ENCODE measurements around the gene HSPBP1.
"Not testable (repeated sequence)": the region's sequence is repeated elsewhere in the genome, so short reads cannot be mapped to it uniquely, and the experiment has no call there.

Gene HSPBP1

DNA sequence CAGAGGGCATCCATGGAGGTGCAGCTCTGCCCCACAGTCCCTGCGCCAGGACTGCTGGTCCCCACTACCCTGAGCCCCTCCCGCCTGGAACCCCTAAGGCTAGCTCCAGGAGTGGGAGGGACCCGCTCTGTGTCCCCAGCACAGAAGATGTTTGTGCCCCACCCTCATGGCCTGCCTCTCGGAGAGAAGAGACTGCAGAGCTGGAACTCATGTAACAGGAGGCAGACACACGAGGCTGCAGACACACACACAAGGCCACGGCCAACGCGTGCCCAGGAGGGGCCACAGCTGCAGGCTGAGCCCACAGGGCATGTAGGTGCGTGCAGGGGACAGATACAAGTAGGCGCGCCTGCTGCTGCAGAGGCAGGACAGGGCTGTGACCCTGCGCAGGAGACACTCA is 40.9 kb downstream of the HSPBP1 start:
- DNase-seq (ENCODE audit: low read depth), result no peak

DNA sequence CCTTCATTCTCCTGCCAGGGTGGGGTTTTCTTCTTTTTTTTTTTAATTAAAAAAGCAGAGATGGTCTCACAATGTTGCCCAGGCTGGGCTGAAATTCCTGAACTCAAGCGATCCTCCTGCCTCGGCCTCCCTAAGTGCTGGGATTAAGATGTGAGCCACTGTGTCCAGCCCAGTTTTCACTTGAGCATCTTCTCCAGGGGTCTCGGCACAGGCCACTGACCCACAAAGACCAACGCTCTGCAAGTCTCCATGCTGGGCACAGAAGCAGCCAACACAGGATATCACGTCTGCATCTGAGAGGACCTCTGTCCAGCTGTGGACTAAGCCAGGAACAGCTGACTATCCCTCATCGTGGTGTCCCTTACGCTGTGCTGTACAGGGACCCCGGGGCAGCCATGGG is 41.9 kb downstream of the HSPBP1 start:
- DNase-seq (ENCODE audit: low read depth), result no peak

DNA sequence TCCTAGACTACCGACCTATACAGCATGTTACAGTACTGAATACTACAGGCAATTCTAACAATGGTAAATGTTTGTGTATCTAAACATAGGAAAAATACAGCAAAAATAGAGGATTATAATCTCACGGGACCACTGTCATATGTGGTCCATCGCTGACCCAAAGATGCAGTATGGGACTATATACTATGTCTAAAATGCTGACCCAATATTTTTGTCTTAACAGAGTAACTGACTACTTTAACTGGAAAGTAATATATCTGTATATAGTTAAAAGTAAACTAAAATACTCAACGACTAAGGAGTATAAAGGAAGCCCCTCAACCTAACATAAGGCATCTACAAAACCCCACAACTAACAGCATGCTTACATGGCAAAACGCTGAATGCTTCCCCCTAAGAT is 46.9 kb downstream of the HSPBP1 start:
- DNase-seq (ENCODE audit: low read depth), result no peak

- no peak for DNase-seq (ENCODE audit: low read depth)
Measured at GRCh38 chr19:55232286-55232602, 47.7 kb downstream of the HSPBP1 start.

DNA sequence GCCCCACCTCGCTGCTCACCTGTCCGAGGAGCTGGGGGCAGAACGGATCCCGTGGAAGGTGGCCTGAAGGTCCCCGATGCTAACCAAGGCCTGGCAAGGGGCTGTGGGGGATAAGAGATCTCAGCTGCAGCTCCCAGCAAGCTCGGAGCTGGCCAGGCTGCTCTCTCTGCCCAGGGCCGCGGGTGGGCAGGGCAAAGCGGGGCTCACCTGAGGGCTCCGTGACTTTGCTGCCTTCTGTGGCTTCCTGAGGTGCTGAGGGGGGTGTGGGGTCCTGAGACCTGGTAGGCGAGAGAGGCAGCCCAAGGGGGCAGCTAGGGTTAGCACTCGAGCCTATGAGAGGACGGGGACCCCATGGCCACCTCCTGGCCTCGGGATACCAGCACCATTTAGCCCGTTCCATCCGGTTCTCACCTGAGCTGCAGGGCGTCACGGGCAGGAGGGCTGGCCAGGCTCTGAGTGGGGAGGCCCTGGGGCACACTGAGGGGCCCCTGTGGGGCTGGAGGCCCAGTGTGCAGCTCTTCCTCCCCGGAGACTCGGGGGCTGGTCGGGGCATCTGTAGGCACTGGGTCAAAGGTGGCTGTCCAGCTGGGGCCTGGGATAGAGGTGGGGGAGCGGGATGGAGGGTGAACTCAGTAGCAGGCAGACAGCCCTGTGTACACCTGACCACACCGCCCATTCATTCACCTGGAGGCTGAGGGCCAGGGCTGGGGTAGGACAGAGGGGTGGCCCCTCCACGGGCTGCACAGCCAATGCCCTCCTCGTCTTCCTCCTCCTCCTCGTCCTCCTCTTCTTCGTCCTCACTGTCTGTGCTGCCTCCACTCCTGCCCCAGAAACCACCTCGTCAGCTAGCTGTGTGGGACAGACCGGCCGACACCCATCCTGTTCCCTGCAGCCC is 48.3 kb downstream of the HSPBP1 start:
- no peak for DNase-seq (ENCODE audit: low read depth)

GRCh38 chr19:55230780-55231179 is 49.1 kb downstream of the HSPBP1 start:
- DNase-seq (ENCODE audit: low read depth), result no peak

DNA sequence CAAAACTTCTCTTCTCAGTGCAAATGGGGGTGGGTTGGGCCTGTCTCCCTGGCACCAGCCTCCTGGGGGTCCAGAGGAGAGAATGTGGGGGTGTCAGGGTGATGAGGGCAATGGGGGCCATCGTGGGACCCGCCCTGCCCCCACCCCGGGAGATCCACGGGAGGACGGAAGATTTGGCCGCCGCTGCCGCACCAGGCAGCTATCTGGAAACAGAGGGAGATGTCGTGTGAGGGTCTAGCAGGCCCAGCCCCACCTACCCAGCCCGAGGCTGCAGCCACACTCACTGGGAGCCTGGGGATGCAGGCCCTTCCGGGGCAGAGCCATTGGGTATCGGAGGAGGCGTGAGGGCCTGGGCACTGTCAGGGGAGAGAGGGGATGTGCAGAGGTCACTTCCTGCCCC is 49.6 kb downstream of the HSPBP1 start:
- no peak for DNase-seq (ENCODE audit: low read depth)

DNA sequence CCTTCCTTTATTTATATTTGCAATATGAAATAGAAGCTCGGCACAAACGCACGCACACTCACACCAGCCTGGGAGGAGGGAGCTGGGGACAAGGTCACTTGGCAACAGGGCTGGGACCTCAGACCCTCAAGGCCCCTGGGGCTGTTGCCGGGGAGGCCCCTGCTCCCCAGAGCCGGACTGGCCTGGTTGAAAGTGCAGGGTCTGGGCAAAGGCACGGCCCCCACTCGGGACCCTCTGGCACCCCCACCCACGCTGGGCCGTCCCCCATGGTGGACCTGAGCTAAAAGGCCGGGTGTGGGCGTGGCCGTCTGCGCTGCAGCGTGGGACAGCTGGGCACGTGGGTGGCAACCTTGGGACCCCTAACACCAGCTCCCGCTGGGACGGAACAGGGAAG is 50.1 kb downstream of the HSPBP1 start:
- DNase-seq (ENCODE audit: low read depth), result no peak

- no peak for DNase-seq (ENCODE audit: low read depth)
Measured at GRCh38 chr19:55229145-55229788, 50.6 kb downstream of the HSPBP1 start.

DNA sequence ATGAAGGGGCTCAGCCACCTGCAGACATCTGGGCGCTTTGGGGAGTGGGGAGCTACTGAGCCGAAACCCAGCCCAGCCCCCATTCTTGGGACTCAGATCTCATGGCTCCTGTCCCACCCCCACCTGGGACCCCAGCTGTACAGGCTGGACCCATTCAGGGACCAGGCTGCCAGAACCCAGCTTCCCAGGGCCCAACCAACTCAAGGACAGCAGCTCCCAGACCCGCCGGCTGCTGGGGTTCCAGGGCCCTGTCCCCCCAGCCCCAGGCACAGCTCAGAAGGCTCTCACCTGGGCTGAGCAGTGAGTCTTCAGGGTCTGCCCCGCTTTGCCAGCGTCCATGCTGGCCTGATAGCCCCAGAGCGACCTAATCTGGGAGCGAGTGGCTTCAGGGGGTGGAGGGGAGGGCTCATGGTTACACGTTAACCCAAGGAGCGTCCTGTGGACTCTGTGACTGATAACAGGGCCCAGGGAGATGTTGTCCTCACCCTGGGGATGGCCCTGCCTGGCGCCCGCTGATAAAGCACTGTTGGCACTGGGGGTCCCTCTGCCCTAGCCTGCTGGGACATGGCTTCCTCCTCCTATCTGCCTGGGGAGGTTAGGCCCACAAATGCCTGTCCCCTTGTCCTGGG is 51.4 kb downstream of the HSPBP1 start, which contains the start of gene TMEM86B:
Gene TMEM86B, minus strand, starts transcription at position 361 of the 629 bp plus-strand sequence. Its CDS starts 22 bp downstream, at position 339.
- no peak for DNase-seq (ENCODE audit: low read depth)

DNA sequence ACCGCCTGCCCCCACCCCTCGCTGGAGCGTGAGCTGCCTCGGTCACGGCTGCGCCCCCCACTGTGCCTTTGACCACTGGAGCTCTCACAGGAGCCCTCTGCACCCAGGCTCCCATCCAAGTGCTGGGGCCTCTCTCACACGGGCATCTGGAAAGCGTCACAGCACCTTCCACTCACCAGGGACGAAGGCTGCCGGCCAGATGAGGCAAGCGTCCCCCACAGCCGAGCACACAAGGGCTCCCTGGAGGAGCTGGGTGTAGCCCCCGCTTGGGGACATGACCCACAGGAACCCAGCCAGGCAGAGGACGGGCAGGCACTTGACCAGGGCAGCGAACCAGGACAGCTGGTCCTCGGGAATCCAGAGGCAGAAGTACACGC is 51.9 kb downstream of the HSPBP1 start:
- no peak for DNase-seq (ENCODE audit: low read depth)

DNA sequence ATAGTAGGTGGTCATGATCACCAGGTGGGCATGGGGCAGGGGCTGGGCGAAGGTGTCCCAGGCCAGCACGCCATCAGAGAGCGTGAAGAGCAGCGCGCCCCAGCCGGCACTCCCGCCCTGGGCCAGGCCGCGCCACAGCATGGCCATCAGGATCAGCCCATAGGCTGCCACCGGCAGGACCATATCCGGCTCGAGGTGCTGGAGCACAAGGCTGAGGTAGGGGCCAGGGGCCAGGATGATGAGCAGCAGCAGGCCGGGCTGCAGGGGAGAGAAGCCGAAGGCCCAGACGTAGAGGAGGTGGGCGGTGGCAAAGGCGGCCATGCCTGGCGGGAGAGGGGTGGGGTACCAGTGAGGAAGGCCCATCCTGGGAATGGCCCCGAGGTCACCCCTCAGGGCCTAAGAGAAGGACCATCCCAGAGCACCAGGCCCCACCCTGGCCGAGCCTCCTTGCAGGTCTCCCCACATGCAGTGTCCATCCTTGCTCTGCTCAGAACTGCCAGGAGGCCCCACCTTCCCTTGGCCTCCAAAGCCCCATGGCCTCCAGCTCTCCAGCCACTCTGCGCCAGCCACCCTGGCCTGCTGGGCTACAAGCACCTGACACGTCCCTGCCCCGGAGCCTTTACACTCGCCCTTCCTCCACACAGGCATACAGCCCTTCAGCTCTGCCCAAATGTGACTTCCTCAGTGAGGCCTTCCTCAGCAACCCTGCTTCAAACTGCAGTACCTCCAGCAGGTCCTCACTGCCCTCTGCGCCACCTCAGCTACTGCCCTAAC is 52.5 kb downstream of the HSPBP1 start:
- no peak for DNase-seq (ENCODE audit: low read depth)

DNA sequence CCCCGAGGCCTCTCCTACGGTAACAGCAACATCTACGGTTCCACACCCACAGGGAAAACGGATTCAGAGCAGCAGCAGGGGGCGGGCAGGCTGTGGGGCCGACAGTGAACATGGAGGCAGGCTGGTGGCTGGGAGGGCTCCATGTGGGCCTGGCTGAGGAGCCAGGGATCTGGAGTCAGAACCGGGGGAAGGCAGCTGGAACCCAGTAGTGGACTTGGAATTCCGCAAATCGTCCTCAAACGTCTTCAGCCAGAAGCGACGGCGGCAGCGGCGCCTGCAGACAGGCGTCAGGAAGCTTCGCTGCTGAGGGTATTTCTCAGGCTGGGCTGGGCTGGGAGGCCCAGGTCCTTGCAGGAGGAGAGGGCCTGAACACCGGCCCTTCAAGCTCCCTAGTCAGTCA is 53.1 kb downstream of the HSPBP1 start:
- DNase-seq (ENCODE audit: low read depth), result no peak

GRCh38 chr19:55226273-55226672 is 53.6 kb downstream of the HSPBP1 start:
- no peak for DNase-seq (ENCODE audit: low read depth)

DNA sequence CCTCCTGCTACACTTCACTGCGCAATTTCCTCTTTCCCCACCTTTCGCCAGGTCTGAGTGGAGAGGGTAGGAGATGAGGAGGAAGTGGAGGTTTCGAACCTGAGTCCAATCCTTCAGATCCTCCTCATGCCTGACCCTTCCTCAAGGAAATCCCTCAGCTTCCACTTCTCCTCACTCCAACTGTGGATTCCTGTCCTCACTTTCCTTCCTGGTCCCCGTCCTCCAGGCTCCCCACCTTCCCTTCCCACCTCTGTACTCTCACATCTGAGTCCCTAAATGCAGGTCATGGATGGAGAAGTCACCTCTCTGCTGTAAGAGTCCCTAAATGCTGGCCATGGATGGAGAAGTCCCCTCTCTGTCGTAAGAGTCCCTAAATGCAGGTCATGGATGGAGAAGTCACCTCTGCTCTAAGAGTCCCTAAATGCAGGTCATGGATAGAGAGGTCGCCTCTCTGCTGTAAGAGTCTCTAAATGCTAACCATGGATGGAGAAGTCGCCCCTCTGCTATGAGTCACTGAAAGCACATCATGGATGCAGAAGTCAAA is 54.4 kb downstream of the HSPBP1 start:
- DNase-seq (ENCODE audit: low read depth), result no peak

GRCh38 chr19:55224679-55225414 is 55.1 kb downstream of the HSPBP1 start:
- DNase-seq (ENCODE audit: low read depth), result not testable (repeated sequence)

GRCh38 chr19:55224038-55224665 is 55.8 kb downstream of the HSPBP1 start:
- DNase-seq (ENCODE audit: low read depth), result no peak

- DNase-seq (ENCODE audit: low read depth), result no peak
Measured at GRCh38 chr19:55223291-55224037, 56.4 kb downstream of the HSPBP1 start.

- DNase-seq (ENCODE audit: low read depth), result no peak
Measured at GRCh38 chr19:55220525-55220924, 59.4 kb downstream of the HSPBP1 start.

Data from activated T-cell treated with anti-CD3 and anti-CD28 coated beads for 1 hour (primary cell).